Midbrain (tissue), 1 donor: ENCODE results near the gene OR10H2.
"Not testable (repeated sequence)": the region's sequence is repeated elsewhere in the genome, so short reads cannot be mapped to it uniquely, and the experiment has no call there.

Source experiments
- DNase-seq: peaks from one replicate; lab custom pipeline; 2025; lab: John Stamatoyannopoulos, UW

OR10H2 gene

GRCh38 chr19:15727724-15728123 lies at the start of gene OR10H2:
Gene OR10H2, plus strand, starts transcription at chr19:15728024. Its CDS starts 20 bp downstream, at chr19:15728044.
- no peak for DNase-seq

DNA sequence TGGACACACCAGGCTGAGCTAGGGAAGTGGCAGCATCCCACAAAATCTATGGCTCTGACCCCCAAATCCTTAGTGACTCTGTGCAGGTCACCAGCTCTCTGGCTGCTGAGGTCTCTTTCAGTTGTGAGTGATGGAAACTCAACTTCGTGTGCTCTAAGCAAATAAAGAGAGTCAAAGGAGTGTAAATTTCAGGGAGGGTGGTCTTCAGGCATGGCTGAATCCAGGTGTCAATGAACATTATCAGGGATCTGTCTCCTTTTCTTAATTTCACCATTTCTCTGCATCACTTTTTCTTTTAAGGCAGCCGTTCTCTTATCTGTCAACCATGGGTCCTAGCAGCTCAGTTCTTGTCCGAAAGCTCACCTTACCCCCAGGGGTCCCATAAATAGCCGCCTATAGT lies 48.7 kb upstream of the OR10H2 start:
- DNase-seq, result no peak

DNA sequence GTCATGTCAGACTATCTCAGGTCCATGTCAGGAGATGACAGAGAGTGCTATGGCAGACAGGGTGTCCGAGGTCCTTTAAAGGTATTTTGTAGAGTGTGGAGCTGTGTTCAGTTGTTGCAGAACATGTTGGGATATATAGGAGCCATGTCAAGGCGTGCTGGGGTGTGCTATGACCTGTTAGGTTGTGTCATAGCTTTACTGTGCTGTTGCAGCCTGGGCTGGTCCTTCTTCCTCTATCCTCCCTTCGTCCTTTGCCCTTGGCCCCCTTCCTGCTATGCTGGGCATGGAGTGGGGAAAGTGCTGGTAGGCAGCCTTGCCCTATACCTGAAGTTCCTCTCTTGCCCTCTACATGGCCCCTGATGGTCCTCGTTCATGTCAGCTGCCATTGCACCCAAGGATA lies 48.0 kb upstream of the OR10H2 start:
- not testable (repeated sequence) for DNase-seq

- no peak for DNase-seq
These were observed 47.1 kb upstream of the OR10H2 start for GRCh38 chr19:15680478-15681322.

DNA sequence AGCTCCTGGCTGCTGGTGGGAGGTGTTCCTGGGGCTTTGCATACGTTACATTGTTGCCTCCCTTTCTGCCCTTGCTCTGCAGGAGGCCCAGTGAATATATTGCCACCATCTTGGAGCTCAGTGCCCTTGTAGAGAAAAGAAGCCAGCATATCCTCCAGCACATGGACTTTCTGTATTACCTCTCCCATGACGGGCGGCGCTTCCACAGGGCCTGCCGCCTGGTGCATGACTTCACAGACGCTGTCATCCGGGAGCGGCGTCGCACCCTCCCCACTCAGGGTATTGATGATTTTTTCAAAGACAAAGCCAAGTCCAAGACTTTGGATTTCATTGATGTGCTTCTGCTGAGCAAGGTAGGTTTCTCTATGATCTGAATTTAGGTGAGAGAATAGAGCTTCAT lies 44.4 kb upstream of the OR10H2 start:
- DNase-seq, result no peak

GRCh38 chr19:15684828-15685227 lies 43.0 kb upstream of the OR10H2 start:
- DNase-seq, result no peak

- DNase-seq, result no peak
These were observed 31.1 kb upstream of the OR10H2 start for GRCh38 chr19:15696654-15697194.

GRCh38 chr19:15701757-15702533 lies 25.9 kb upstream of the OR10H2 start:
- no peak for DNase-seq

DNA sequence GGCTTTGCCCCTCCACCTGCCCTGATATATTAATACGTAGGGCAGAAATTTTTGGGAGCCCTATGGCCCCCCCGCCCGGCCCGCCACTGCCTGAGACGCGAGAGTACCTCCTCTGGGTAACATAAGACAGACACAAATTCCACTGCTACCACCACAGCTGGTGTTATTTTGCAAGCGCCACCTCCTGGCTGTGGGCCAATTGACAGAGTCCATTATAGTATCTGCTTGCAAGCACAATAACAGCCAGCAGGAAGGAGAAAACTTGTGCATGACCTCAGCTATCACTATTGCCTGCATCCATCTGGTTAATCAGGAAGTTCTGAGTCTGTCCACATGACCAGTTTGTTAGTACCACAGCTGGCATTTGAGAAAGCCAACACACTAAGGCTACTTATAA lies 25.3 kb upstream of the OR10H2 start:
- no peak for DNase-seq

- DNase-seq, result no peak
These were observed 13.2 kb upstream of the OR10H2 start for GRCh38 chr19:15714638-15715037.

- DNase-seq, result no peak
These were observed 12.2 kb upstream of the OR10H2 start for GRCh38 chr19:15715642-15716041.

GRCh38 chr19:15717809-15718208 lies 10.0 kb upstream of the OR10H2 start:
- no peak for DNase-seq

DNA sequence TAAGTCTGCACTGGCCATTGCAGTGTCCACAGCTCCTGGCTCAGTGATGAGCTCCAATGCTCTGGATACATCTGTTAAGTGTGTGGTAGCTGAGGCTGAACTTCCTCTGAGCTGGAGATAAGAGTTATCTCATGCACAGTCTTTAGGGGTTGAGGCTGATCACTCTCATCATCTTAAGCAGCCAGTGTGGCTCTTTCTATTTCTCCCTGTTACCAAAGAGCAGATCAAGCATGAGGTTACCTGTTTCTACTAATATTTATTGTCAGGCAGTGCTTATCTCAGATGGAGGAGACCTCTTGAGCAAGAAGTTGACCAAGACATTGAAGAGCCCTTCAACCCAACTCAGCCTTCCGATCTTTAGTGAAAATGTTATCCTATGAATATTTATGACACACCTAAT lies 6.6 kb upstream of the OR10H2 start:
- DNase-seq, result no peak

DNA sequence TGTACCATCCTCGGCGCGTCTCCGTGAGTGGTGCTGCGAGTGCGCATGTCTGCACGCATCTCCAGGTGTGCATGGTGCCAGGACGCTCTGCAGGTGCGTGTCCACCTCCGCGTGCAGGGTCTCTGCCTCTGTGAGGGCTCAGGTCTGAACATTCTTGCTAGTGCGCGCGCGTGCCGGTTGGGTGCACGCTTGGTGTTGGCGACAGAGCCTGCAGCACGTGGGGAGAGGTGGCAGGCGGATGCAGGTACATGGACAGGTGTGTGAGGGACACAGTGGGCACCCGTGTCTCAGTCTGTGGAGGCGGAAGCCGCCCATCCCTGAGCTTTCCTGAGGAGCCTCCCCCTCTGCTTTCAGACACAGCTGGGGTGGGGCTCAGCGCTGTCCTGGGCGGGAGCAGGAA lies 4.9 kb upstream of the OR10H2 start:
- DNase-seq, result no peak

- no peak for DNase-seq
These were observed 2.7 kb downstream of the OR10H2 start for GRCh38 chr19:15730538-15730937.

DNA sequence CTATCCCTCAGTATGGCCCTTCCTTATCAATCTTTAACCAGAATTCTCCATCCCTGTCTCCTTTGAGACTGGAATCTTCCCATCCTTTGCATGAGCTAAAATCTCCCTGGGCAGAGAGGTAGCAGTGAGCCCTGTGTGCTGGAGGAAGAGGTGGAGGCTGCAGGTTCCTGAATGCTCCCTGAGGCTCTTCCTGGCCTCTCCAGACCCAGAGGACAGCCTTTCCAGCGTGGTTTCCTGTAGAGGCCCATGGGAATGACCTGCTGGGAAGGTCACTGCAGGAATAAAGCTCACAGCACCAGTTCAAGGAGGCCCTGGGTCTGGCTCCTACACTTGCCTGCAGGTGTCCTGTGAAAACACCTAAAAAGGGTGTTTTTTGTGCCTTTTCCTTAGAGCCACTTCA lies 4.6 kb downstream of the OR10H2 start:
- DNase-seq, result no peak

DNA sequence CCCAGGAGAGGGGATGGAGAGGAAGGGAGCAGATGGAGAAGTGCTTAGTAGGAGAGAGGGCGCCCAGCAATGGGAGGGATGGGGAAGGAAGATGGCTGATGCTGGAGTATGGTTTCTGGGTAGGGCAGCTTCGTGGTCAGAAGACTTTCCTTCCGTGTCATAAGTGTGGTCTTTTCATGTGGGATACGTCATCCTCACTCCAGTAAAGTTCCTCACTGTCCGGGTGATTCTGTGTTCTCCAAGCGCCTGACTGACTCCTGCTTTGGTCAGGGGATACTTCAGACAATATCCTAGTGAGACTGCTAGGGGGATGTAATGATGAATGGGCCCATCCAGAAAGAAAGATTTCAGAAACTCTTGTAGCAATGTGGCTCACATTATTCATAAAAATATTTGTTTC lies 6.1 kb downstream of the OR10H2 start:
- no peak for DNase-seq

GRCh38 chr19:15737722-15738121 lies 9.9 kb downstream of the OR10H2 start, which contains the start of gene OR10H3:
Gene OR10H3, plus strand, starts transcription at chr19:15737985. Its CDS starts 3,408 bp downstream, at chr19:15741393.
- no peak for DNase-seq

GRCh38 chr19:15740785-15741184 lies 13.0 kb downstream of the OR10H2 start:
- DNase-seq, result no peak

GRCh38 chr19:15748239-15748638 lies 20.4 kb downstream of the OR10H2 start:
- no peak for DNase-seq

- DNase-seq, result no peak
These were observed 30.6 kb downstream of the OR10H2 start for GRCh38 chr19:15758379-15758778.

GRCh38 chr19:15759962-15760565 lies 32.2 kb downstream of the OR10H2 start:
- DNase-seq, result no peak
